ENCODE results near the gene ATP7B.
"Not testable (repeated sequence)": the region's sequence is repeated elsewhere in the genome, so short reads cannot be mapped to it uniquely, and the experiment has no call there.

Gene ATP7B

DNA sequence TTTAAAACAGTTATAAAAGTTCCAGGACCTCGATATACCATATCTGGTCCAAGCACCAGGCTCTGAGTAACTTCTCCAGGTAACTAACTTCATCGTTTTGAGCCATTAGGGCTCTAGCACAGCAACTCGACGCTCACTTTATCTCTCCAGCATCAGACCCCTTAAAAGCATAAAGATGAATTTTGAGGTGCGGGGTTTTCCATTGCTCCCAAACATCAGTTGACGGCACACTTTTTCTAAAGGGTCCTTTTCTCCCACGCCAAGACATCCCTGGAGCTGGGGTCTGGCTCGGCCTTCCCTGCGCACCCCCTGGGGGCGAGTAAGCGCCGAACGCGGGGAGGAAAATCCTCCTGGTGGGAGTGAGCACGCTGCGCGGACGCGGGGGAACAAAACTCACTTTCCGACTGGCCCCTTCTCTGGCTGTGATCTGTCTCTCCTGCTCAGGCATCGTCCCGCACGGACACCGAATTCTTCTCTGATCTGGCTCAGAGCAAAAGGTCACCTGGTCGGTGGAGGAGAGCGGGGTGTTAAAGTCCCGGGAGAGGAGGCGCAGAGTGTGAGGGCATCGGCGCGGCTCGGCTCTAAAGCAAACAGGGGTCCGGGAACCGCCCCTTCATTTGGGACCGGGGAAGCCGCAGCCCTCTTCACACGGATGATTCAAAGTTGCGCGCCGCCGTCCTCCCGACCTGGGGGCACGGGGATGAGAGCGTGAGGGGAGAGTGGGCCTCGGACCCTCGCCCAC, at the start of gene ATP7B:
ATP7B (minus strand) TSS at position 561 of the 742 bp plus-strand sequence; CDS start at position 448, 113 bp downstream.
- FAIRE-seq (no peak), DNase-seq (ENCODE audit: insufficient read length, low spot score) (peak; percentile 14)

DNA sequence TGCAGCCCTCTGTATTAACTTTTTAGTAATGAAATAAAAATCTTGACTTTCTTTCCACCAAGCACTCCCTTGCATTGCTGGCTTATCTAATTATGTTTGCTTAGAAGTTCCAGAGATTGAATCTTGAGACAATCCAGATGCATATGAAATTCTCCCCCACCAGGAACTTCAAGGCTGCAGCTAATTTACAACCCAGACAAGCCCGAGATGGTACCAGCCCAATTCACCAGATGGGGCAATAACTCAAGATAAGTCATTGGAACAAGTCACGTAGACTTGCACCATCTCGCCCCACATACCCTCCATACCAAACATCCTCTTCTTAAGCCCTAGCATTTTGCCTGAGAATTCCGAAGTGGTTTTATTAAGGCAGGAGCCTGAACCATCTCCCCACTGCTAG, 42.2 kb upstream of the ATP7B start:
- FAIRE-seq (no peak), DNase-seq (ENCODE audit: insufficient read length, low spot score) (no peak)

DNA sequence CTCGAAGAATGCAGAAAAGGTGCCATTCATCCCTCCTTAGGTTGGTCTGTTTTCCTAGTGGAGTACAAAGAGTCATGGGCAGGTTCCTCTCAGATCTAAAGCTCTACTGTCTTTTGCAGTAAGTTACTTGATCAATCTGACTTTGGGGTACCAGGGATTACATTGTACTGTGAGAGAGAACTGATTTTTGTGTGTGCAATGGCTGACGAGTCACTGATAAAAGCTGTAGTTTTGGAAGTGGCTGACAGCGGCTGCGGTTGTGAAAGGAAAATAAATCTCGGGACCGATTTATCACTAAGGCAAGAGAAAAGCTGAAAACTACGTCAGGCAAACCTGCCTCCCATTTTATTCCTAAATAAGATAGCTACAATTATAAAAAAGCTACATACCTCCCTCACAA, 40.1 kb upstream of the ATP7B start:
- no peak for DNase-seq (ENCODE audit: insufficient read length, low spot score)
- no peak for FAIRE-seq

GRCh38 chr13:52048516-52048915, 37.3 kb upstream of the ATP7B start:
- FAIRE-seq (no peak), DNase-seq (ENCODE audit: insufficient read length, low spot score) (no peak)

- FAIRE-seq = no peak
- DNase-seq (ENCODE audit: insufficient read length, low spot score) = no peak
These were observed 36.2 kb upstream of the ATP7B start for GRCh38 chr13:52047463-52047862.

GRCh38 chr13:52043675-52044074, 32.4 kb upstream of the ATP7B start:
- FAIRE-seq (no peak), DNase-seq (ENCODE audit: insufficient read length, low spot score) (no peak)

- DNase-seq (ENCODE audit: insufficient read length, low spot score) = no peak
- FAIRE-seq = no peak
These were observed 24.8 kb upstream of the ATP7B start for GRCh38 chr13:52036037-52036436.

GRCh38 chr13:52034616-52035226, 23.5 kb upstream of the ATP7B start:
- DNase-seq (ENCODE audit: insufficient read length, low spot score) (no peak), FAIRE-seq (no peak)

DNA sequence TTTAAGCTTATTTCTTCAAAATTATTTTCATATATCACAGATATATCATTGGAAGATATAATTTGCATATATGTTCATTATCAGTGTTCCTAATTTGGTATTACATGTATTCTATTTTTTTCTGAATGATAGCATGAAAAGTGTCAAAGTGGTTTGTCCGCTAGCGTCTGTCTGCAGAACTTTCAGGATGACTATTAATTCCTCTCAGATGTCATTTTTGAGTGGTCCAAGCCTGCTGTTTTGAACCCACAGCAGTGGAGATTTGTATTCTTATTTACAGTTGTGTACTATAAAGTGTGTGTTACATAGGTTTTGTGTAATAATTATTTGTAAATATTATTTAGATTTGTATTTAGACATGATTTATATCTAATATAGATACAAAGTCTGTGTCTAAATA, 21.8 kb upstream of the ATP7B start:
- FAIRE-seq = no peak

DNA sequence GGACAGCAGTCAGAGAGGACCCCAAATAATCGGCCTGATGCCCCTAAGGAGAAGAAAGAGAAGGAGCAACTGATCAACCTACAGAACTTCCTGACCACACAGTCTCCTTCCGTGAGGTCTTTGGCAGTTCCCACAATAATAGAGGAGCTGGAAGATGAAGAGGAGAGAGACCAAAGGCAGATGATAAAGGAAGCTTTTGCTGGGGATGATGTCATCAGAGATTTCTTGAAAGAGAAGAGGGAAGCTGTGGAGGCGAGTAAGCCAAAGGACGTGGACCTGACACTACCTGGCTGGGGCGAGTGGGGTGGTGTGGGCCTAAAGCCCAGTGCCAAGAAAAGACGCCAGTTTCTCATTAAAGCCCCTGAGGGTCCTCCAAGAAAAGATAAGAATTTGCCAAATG, 19.2 kb upstream of the ATP7B start:
- not testable (repeated sequence) for DNase-seq (ENCODE audit: insufficient read length, low spot score); FAIRE-seq

More for the DNA sequence above, 21.8 kb upstream of the ATP7B start:
- DNase-seq (ENCODE audit: insufficient read length, low spot score) = no peak

DNA sequence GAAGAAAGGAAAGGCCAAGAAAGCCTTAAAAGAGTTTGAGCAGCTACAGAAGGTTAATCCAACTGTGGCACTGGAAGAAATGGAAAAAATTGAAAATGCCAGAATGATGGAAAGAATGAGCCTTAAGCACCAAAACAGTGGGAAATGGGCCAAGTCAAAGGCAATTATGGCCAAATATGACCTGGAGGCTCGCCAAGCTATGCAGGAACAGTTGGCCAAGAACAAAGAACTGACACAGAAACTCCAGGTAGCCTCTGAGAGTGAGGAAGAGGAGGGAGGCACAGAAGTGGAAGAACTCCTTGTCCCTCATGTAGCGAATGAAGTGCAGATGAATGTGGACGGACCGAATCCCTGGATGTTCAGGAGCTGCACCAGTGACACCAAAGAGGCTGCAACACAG, 18.3 kb upstream of the ATP7B start:
- FAIRE-seq (no peak), DNase-seq (ENCODE audit: insufficient read length, low spot score) (no peak)

- DNase-seq (ENCODE audit: insufficient read length, low spot score) (no peak), FAIRE-seq (no peak)
These were observed 16.6 kb upstream of the ATP7B start for GRCh38 chr13:52027832-52028231.

GRCh38 chr13:52026246-52026626, 15.0 kb upstream of the ATP7B start:
- no peak for FAIRE-seq
- no peak for DNase-seq (ENCODE audit: insufficient read length, low spot score)

DNA sequence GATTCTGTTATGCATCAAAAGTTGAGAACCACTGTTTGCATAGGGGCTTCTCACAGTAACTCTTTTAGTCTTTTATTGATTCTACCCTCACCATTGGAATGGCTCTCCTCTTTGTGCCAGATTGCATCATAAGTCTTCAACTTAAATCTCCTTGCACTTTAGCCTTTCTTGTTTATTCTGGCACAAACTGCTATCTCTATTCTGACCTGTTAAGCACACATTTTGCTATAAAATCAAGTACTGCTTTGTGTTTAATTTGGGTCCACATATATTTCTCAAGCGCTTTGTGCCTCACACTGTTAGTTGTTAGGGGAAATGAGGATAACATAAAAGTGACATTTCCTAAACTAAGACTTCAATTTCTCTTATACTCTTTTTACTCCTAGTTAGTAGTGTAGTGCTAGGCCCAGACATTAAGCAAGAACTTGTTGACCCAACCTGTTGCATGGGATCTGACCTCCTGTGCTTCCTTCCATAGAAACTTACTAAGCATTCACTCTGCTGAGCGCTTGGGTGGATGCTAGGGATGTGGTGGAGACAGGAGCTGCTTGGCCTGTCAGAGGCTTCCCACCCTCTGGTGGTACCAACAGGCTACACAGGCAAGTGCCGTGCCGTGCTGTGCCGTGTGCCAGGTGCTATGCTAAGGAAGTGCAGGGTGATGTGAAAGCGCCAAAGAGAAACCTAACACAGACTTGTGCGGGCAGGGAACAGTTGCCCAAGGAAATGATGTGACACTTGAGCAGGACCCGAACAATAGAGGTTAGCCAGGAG, 14.4 kb upstream of the ATP7B start:
- no peak for FAIRE-seq
- no peak for DNase-seq (ENCODE audit: insufficient read length, low spot score)

- FAIRE-seq (no peak), DNase-seq (ENCODE audit: insufficient read length, low spot score) (no peak)
These were observed 13.2 kb upstream of the ATP7B start, which contains the start of gene UTP14C for GRCh38 chr13:52024481-52024880. TSS of gene UTP14C (plus strand) at chr13:52024691. CDS start at chr13:52028805, 4,114 bp downstream.

DNA sequence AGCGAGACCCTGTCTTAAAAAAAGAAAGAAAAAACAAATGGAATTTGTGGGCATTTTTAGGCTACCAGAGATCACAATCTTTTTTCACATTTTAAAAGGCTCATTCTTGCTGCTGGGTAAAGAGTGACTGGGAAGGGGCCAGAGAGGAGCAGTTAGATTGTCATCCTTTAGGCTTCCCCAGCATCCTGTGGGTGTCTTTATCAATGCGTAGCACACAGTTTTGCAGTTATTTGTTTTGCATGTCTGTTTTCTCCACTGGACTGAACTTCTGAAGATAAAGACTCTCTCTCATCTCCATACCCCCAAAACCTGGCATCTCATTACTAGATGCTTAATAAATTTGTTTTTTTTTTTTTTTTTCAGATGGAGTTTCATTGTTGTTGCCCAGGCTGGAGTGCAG, 11.1 kb upstream of the ATP7B start:
- DNase-seq (ENCODE audit: insufficient read length, low spot score) (no peak), FAIRE-seq (no peak)

DNA sequence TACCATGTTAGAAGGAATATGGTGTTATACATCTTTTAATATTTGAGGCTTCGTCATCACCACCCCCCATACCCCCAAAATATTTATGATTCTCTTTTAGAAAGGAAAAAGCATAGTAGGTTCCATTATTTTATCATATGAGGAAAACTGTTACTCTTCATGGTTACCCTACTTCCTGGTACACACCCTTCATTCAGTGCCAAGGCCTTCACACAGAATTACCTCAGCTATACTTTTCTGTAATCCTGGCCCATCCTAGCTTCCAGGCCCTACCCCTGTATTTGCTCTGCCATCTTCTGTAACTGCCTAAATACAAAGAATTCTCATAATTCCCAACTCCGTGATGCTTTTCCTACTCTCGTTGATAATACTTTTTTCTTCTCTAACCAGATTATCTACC, 8.9 kb upstream of the ATP7B start:
- no peak for DNase-seq (ENCODE audit: insufficient read length, low spot score)
- FAIRE-seq = no peak

- FAIRE-seq (no peak), DNase-seq (ENCODE audit: insufficient read length, low spot score) (no peak)
These were observed 5.0 kb upstream of the ATP7B start for GRCh38 chr13:52016296-52016695.

DNA sequence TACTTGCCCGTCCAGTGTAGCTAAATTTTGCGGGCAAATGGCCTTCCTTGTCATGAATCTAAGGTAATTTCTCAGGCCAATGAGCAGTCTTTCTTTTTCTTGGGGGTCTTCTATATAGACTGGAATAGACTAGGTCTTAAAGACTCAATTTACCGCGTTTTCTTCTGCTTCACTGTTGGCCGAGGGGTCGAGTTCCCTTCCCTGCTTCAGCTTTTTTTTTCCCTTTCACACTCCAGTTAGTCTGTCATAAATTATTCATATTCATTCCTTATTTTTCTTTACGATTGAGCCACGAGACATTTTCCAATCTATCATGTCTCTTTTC, 1.2 kb upstream of the ATP7B start:
- FAIRE-seq (no peak), DNase-seq (ENCODE audit: insufficient read length, low spot score) (no peak)

GRCh38 chr13:52011632-52012511, 622 bp upstream of the ATP7B start, which contains the start of gene ALG11:
TSS of gene ALG11 (plus strand) at chr13:52012398. CDS start at chr13:52012419, 21 bp downstream.
- FAIRE-seq = peak; percentile 99
- DNase-seq (ENCODE audit: insufficient read length, low spot score) = peak; percentile 93

GRCh38 chr13:52009946-52010345, 1.3 kb downstream of the ATP7B start:
- no peak for FAIRE-seq
- no peak for DNase-seq (ENCODE audit: insufficient read length, low spot score)

All from GM19239 (cell line).